GM19099 (cell line): Measurements from ENCODE around the gene ATP2B2.

Experiments used
- POLR2A ChIP-seq: IDR thresholded peaks from 3 replicates; pipeline ENCODE4 v1.6.1; 2011; ENCODE audit warnings: low read depth; ENCODE audit not compliant: insufficient read length; ENCODE audit errors: extremely low read depth

ATP2B2 gene

GRCh38 chr3:10350324-10350985 is 154.9 kb downstream of the ATP2B2 start:
- no peak for TF ChIP-seq POLR2A

- no peak for TF ChIP-seq POLR2A
Measured at GRCh38 chr3:10349801-10350200, 155.6 kb downstream of the ATP2B2 start.

- no peak for TF ChIP-seq POLR2A
Measured at GRCh38 chr3:10348404-10348721, 157.0 kb downstream of the ATP2B2 start.

GRCh38 chr3:10347648-10348403 is 157.6 kb downstream of the ATP2B2 start:
- no peak for TF ChIP-seq POLR2A

- TF ChIP-seq POLR2A, result no peak
Measured at GRCh38 chr3:10345911-10346310, 159.5 kb downstream of the ATP2B2 start.

- no peak for TF ChIP-seq POLR2A
Measured at GRCh38 chr3:10344944-10345575, 160.3 kb downstream of the ATP2B2 start.

GRCh38 chr3:10344147-10344943 is 161.0 kb downstream of the ATP2B2 start:
- no peak for TF ChIP-seq POLR2A

GRCh38 chr3:10343526-10343925 is 161.9 kb downstream of the ATP2B2 start:
- no peak for TF ChIP-seq POLR2A

- no peak for TF ChIP-seq POLR2A
Measured at GRCh38 chr3:10342781-10343180, 162.6 kb downstream of the ATP2B2 start.

GRCh38 chr3:10341901-10342398 is 163.4 kb downstream of the ATP2B2 start:
- no peak for TF ChIP-seq POLR2A

GRCh38 chr3:10340476-10340875 is 164.9 kb downstream of the ATP2B2 start:
- no peak for TF ChIP-seq POLR2A

- TF ChIP-seq POLR2A, result no peak
Measured at GRCh38 chr3:10340046-10340445, 165.3 kb downstream of the ATP2B2 start.

- TF ChIP-seq POLR2A, result no peak
Measured at GRCh38 chr3:10339376-10339955, 165.9 kb downstream of the ATP2B2 start.

- no peak for TF ChIP-seq POLR2A
Measured at GRCh38 chr3:10338591-10339353, 166.6 kb downstream of the ATP2B2 start.

GRCh38 chr3:10338164-10338470 is 167.3 kb downstream of the ATP2B2 start:
- TF ChIP-seq POLR2A, result no peak
